HEK293T (cell line): ENCODE measurements around the gene EFNA5.

Experiments
- CTCF ChIA-PET: fragments of 350-600 bp; formaldehyde crosslinking; extraction: SDS; loops from one replicate; lab custom pipeline; 2021; ENCODE audit warnings: antibody characterized with exemption, inconsistent platforms; lab: Yijun Ruan, JAX
- POLR2A ChIA-PET: fragments of 350-600 bp; formaldehyde crosslinking; extraction: SDS; loops from one replicate; lab custom pipeline; 2020; ENCODE audit warnings: antibody characterized with exemption, inconsistent platforms; lab: Yijun Ruan, JAX
- DNase-seq: peaks from one replicate; pipeline ENCODE4 v3.0.0; 2012; ENCODE audit warnings: mixed read lengths; ENCODE audit errors: extremely low spot score
- ARNT ChIP-seq: fragments of 450-650 bp; IDR thresholded peaks from 2 replicates; pipeline ENCODE4 v1.6.1; 2017; ENCODE audit warnings: mild to moderate bottlenecking
- BHLHE40 ChIP-seq: fragments of 450-650 bp; IDR thresholded peaks from 2 replicates; pipeline ENCODE4 v1.6.1; 2016; ENCODE audit warnings: mild to moderate bottlenecking, moderate library complexity, borderline replicate concordance
- CTBP1 ChIP-seq: fragments of 450-650 bp; IDR thresholded peaks from 2 replicates; pipeline ENCODE4 v1.6.1; 2016; ENCODE audit warnings: borderline replicate concordance
- ELF4 ChIP-seq: fragments of 450-650 bp; IDR thresholded peaks from 2 replicates; pipeline ENCODE4 v1.6.1; 2017; ENCODE audit warnings: antibody characterized with exemption
- FOXA1 ChIP-seq: fragments of 450-650 bp; IDR thresholded peaks from 2 replicates; pipeline ENCODE4 v1.6.1; 2016; ENCODE audit warnings: mild to moderate bottlenecking
- FOXK2 ChIP-seq: fragments of 450-650 bp; IDR thresholded peaks from 2 replicates; pipeline ENCODE4 v1.6.1; 2016; ENCODE audit warnings: mild to moderate bottlenecking
- FOXM1 ChIP-seq: fragments of 450-650 bp; IDR thresholded peaks from 2 replicates; pipeline ENCODE4 v1.6.1; 2017; ENCODE audit warnings: mild to moderate bottlenecking, borderline replicate concordance
- HDGF ChIP-seq: fragments of 450-650 bp; IDR thresholded peaks from 2 replicates; pipeline ENCODE4 v1.6.1; 2017; ENCODE audit warnings: antibody characterized with exemption, borderline replicate concordance
- L3MBTL2 ChIP-seq: fragments of 450-650 bp; conservative IDR thresholded peaks from 2 replicates; pipeline ENCODE4 v1.6.1; 2016; ENCODE audit warnings: mild to moderate bottlenecking
- LEF1 ChIP-seq: fragments of 450-650 bp; IDR thresholded peaks from 2 replicates; pipeline ENCODE4 v1.6.1; 2017; ENCODE audit warnings: mild to moderate bottlenecking, borderline replicate concordance
- NFRKB ChIP-seq: fragments of 450-650 bp; IDR thresholded peaks from 2 replicates; pipeline ENCODE4 v1.6.1; 2016; ENCODE audit warnings: mild to moderate bottlenecking, moderate library complexity
- SP1 ChIP-seq: fragments of 450-650 bp; IDR thresholded peaks from 2 replicates; pipeline ENCODE4 v1.6.1; 2017
- SUZ12 ChIP-seq: fragments of 450-650 bp; IDR thresholded peaks from 2 replicates; pipeline ENCODE4 v1.6.1; 2016; ENCODE audit warnings: mild to moderate bottlenecking
- TARDBP ChIP-seq: fragments of 450-650 bp; IDR thresholded peaks from 2 replicates; pipeline ENCODE4 v1.6.1; 2016
- ZNF384 ChIP-seq: fragments of 450-650 bp; IDR thresholded peaks from 2 replicates; pipeline ENCODE4 v1.6.1; 2016
- TF ChIP-seq, protein P1 (sequence below): fragments of 450-650 bp; IDR thresholded peaks from 2 replicates; pipeline ENCODE4 v1.6.1; 2016

The EFNA5 gene

DNA sequence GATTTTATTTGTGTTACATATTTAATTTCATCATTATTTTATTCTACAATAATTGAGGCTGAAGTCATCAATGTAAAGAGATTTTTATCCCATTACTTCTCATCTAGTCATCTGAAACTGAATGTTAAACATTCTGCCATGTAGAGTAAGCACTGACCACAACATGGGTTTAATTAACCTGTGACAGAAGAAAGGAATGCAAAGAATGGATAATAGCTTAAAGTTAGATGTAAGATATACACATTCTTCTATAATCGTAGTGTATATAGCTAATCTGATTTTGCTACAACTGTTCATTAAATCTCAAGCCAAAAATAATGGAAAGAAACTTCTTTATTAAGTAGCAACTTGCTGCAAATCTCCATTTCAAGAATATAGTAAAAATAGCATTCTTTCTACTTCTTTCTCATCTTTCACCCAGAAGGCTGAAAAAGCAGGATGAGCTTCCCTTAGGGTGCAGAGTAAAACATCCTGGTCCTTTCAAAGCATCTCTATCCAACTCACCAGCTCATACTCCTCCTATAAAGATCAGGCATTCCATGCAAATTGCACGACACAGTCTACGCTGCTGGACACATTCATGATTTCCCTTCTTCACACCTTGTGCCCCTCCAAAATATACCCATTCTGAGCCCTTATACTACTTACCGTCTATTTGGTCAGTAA lies 115.2 kb downstream of the EFNA5 start:
- CTCF ChIA-PET = interaction anchor here (0.6 to 1.5 kb wide), 2 partner anchors 16 to 184 kb away, joined by 4 to 6 read pairs; no protein-coding TSS in a partner anchor
- DNase-seq = no peak
- POLR2A ChIA-PET = no interaction called here
- TF ChIP-seq FOXA1 (no peak), ARNT (no peak), L3MBTL2 (no peak), FOXM1 (no peak), NFRKB (no peak), SUZ12 (no peak), ELF4 (no peak), ZNF384 (no peak), TARDBP (no peak), FOXK2 (no peak), SP1 (no peak), BHLHE40 (no peak)

DNA sequence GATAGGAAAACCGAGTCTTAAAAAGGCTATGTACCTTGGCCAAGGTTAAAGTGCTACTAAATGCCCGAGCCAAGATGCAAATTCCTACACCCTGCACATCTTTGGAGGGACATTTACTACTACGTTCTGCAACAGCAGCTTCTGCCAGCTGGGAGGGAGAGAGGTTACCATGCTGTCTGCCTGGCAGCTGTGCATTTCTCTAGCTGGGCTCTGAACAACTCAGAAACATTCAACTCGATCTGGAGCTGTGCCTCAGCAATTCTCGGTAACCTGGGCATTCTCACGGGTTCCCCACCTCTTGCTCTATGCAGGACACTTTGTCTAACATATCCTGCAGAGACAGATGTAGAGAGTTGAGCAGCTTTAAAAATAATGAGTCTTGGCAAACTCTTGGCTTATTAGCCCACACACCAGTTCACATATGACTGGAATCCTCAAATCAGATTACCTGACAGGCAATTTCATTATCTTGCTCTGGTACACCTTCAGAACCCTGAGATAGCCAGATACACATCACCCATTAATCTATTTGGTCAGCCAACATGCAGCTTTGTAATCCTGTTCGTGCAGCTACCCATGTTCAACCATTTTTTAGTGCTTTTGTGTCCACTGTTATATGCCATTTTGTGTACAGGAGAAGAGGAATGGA lies 115.8 kb downstream of the EFNA5 start:
- ChIA-PET POLR2A (no interaction called here), CTCF (interaction anchor here (1.5 kb wide), 1 partner anchor 16 kb away, joined by 4 read pairs; no protein-coding TSS in a partner anchor)
- no peak for TF ChIP-seq ELF4
- TF ChIP-seq FOXA1 = no peak
- TF ChIP-seq FOXM1 = no peak
- no peak for TF ChIP-seq ZNF384
- TF ChIP-seq, protein P1, sequence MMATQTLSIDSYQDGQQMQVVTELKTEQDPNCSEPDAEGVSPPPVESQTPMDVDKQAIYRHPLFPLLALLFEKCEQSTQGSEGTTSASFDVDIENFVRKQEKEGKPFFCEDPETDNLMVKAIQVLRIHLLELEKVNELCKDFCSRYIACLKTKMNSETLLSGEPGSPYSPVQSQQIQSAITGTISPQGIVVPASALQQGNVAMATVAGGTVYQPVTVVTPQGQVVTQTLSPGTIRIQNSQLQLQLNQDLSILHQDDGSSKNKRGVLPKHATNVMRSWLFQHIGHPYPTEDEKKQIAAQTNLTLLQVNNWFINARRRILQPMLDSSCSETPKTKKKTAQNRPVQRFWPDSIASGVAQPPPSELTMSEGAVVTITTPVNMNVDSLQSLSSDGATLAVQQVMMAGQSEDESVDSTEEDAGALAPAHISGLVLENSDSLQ = no peak
- TF ChIP-seq FOXK2 = no peak
- TF ChIP-seq BHLHE40 = no peak
- no peak for TF ChIP-seq HDGF
- no peak for TF ChIP-seq ARNT
- no peak for TF ChIP-seq SP1
- no peak for TF ChIP-seq NFRKB
- no peak for TF ChIP-seq CTBP1
- no peak for TF ChIP-seq TARDBP
- TF ChIP-seq L3MBTL2 = no peak
- TF ChIP-seq SUZ12 = no peak
- no peak for TF ChIP-seq LEF1
- no peak for DNase-seq

DNA sequence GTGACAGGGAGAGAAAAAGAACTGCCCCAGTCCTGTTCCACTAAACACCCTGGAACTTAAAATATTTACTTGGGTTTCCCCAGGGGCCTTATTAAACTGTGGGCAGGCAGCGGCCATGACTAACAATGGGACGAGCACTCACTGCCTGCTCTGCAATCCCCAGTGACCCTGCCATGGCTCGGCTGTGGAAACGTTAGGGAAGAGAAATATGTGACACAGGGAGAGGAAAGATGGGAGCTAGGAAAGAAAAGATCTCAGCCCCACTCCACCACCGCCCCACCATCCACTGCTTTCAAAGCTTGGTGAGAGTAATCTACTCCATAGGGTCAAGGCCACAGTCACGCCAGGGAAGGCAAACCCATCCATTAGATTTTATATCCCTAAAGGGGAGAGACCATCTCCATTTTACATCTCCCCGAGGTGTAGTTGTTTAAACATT lies 117.6 kb downstream of the EFNA5 start:
- no peak for TF ChIP-seq L3MBTL2
- TF ChIP-seq ARNT = no peak
- no peak for TF ChIP-seq FOXA1
- no peak for TF ChIP-seq BHLHE40
- no peak for TF ChIP-seq ELF4
- no peak for TF ChIP-seq FOXM1
- no peak for TF ChIP-seq FOXK2
- TF ChIP-seq LEF1 = no peak
- TF ChIP-seq, protein P1 = no peak
- TF ChIP-seq TARDBP = no peak
- TF ChIP-seq CTBP1 = no peak
- TF ChIP-seq NFRKB = no peak
- no peak for TF ChIP-seq SUZ12
- no peak for TF ChIP-seq SP1
- TF ChIP-seq HDGF = no peak
- CTCF ChIA-PET = interaction anchor here (1.7 kb wide), 1 partner anchor 19 kb away, joined by 9 read pairs; no protein-coding TSS in a partner anchor
- peak; percentile 59 for DNase-seq
- POLR2A ChIA-PET = interaction anchor here (1.6 to 1.8 kb wide), 2 partner anchors 9 to 19 kb away, joined by 5 read pairs; no protein-coding TSS in a partner anchor

DNA sequence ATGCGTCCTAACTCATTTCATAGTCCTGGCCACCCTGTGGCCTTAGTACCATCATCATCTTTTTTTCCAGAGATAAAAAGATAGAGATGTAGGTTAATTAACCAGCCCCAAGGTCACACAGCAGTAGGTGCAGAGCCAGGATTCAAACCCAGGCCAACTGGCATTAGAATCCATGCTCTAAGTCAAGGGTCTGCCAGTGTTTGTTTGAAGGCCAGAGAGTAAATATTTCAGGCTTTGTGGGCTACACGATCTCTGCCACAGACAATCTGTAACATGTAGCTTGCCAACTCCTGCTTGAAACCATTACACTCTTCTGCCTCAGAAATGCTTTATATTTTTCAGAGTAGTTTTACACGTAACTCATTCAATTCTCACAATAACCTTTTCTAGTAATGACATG lies 119.6 kb downstream of the EFNA5 start:
- ChIA-PET POLR2A (no interaction called here), CTCF (interaction anchor here (0.6 kb wide), 1 partner anchor 11 kb away, joined by 3 read pairs; no protein-coding TSS in a partner anchor)
- TF ChIP-seq SP1 (no peak), NFRKB (no peak), FOXA1 (no peak)
- no peak for DNase-seq

DNA sequence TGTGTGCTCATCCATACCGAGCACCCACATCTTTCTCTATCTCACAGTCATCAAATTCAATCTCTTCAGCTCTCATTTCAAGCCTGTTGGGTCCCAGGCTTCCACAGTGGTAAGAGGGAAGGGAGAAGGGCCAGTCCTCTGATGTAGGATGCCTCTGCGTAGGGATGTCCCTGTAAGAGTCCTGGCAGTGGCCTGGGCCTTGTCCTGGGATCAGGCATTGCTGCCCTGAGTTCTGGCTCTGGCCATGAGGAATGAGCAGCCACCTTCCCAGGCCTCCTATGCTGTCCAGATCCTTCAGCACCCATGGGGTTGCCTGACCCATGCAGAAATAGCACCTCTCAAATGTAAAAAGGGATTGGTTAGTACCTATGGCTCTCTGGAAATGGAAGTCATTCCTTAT lies 121.2 kb downstream of the EFNA5 start:
- CTCF ChIA-PET = no interaction called here

More for the DNA sequence above, 121.2 kb downstream of the EFNA5 start:
- POLR2A ChIA-PET = no interaction called here
- DNase-seq = no peak
- TF ChIP-seq NFRKB = no peak
- TF ChIP-seq SP1 = no peak
- TF ChIP-seq LEF1 = no peak
- no peak for TF ChIP-seq FOXA1
- no peak for TF ChIP-seq ZNF384
- TF ChIP-seq CTBP1 = no peak
- TF ChIP-seq TARDBP = no peak
- no peak for TF ChIP-seq L3MBTL2
- TF ChIP-seq ARNT = no peak
- no peak for TF ChIP-seq FOXM1
- TF ChIP-seq FOXK2 = no peak
- TF ChIP-seq BHLHE40 = no peak
- TF ChIP-seq ELF4 = no peak
- no peak for TF ChIP-seq SUZ12
- TF ChIP-seq, protein P1 = no peak
- no peak for TF ChIP-seq HDGF
